HG03095 (cell line): ENCODE data around the gene LEMD2.

Source experiments
- ATAC-seq: cut with Tn5 transposase; IDR thresholded peaks from one replicate; pipeline ENCODE4 v1.9.1; 2021; ENCODE audit warnings: moderate library complexity; ENCODE audit not compliant: unreplicated experiment

The LEMD2 gene

GRCh38 chr6:33724102-33725023, 64.6 kb downstream of the LEMD2 start:
- ATAC-seq = no peak

- ATAC-seq = no peak
Measured at GRCh38 chr6:33723371-33724085, 65.4 kb downstream of the LEMD2 start.

GRCh38 chr6:33722103-33722623, 66.8 kb downstream of the LEMD2 start:
- no peak for ATAC-seq

- no peak for ATAC-seq
Measured at GRCh38 chr6:33721508-33721907, 67.4 kb downstream of the LEMD2 start.
